GM18511 (cell line): ENCODE measurements around the gene PREX1.
A peak's percentile ranks its signal among the peaks of the same experiment; 100 is the strongest.

Experiments used
- ATAC-seq: cut with Tn5 transposase; IDR thresholded peaks from one replicate; pipeline ENCODE4 v1.9.1; 2021; ENCODE audit warnings: mild to moderate bottlenecking, moderate library complexity; ENCODE audit not compliant: unreplicated experiment

The PREX1 gene

DNA sequence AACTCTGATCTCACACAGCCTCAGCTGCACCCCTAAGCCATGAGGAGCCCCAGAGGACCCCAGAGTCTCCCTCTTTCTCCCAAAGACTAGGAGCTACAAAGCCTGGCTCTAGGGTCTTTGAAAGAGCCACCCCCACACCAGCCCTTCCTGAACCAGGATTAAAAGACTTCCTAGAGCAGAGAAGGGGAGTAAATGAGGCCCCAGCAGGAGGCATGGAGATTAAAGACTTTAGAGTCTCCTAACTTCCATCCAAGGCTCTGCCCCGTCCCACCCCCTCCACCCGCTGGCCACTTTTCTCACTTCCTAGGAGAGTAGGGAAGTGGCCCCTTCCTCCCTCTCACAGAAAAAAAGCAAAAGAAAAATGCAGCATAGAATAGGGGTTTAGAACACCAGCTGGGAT, 1.7 kb downstream of the PREX1 start:
- no peak for ATAC-seq

- ATAC-seq = no peak
Measured at GRCh38 chr20:48825566-48825920, 2.3 kb downstream of the PREX1 start.

DNA sequence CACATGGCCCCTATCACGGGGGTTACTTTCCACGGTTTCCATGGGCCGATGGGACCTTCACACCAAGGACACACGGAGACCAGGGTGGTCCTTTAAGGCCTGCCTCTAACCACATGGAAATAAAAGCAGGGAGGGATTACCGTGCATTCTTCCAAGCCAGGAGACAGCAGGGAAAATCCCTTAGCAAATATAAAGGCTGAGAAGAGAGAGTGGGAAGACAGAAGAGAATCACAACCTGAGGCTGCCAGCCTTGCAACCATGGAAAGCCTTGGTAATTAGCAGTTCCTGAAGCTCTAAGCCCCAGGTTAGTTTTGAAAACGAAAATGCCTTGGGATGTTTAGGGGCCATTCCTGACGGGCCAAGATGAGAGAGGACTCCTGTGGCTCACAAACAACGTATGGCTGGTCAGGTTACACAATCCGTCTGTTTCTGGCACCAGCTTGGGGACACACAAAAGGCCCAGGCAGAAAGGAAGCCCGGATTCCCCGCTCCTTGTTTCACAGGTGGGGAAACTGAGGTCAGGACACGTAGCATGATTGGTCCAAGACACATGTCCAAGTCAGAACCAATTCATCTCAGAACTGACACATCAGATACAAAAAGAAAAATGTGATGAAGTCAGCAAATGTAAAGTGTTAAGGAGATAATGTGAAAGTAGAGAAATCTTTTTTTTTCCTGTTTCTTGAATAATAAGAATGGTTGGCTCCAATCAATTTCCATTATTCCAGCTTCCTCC, 2.8 kb downstream of the PREX1 start:
- no peak for ATAC-seq

- ATAC-seq = no peak
Measured at GRCh38 chr20:48823960-48824498, 3.8 kb downstream of the PREX1 start.

GRCh38 chr20:48823476-48823875, 4.3 kb downstream of the PREX1 start:
- no peak for ATAC-seq

- ATAC-seq = no peak
Measured at GRCh38 chr20:48822879-48823385, 4.9 kb downstream of the PREX1 start.

GRCh38 chr20:48822178-48822577, 5.6 kb downstream of the PREX1 start:
- no peak for ATAC-seq

DNA sequence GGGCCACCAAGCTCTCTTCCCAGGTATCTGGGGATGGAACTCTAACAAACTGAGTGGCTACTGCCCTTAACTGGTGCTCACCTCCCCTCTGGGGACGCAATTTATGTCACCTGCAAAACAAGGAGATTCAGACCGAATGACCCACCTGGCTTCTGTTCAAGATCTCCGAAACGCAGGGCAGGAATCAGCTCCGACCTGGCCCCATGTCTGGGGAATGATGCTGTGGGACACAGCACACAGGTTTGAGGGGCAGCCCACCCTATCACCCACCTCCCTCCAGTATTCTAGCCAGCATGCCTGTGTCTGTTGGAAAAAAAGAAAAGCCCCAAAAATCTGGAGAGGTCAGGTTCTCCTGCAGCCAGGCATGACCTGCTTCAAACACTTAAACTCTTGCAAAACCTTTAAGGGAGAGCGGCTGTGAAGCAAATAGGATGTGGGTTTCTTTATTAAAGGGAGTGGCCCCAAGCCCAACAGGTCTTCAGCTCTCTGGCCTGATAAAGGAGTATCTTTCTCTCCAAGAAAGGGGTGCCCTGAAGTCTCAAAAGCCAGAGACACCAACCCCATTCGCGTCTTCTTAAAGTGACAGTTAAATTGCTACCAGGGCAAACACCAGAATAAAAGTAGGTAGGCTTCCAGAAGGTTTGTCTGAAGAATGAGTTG, 6.4 kb downstream of the PREX1 start:
- no peak for ATAC-seq

DNA sequence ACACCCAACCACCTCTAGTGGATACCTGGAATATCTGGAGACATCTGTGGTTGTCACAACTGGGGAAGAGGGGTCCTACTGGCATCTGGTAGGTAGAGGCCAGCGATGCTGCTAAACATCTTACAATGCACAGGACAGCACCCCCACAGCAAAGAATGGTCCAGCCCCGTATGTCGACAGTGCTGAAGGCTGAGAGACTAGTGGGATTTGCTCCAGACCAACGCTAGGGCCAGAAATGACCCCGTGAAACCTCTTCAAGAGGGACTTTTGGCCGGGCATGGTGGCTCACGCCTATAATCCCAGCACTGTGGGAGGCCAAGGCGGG, 7.2 kb downstream of the PREX1 start:
- ATAC-seq = no peak

DNA sequence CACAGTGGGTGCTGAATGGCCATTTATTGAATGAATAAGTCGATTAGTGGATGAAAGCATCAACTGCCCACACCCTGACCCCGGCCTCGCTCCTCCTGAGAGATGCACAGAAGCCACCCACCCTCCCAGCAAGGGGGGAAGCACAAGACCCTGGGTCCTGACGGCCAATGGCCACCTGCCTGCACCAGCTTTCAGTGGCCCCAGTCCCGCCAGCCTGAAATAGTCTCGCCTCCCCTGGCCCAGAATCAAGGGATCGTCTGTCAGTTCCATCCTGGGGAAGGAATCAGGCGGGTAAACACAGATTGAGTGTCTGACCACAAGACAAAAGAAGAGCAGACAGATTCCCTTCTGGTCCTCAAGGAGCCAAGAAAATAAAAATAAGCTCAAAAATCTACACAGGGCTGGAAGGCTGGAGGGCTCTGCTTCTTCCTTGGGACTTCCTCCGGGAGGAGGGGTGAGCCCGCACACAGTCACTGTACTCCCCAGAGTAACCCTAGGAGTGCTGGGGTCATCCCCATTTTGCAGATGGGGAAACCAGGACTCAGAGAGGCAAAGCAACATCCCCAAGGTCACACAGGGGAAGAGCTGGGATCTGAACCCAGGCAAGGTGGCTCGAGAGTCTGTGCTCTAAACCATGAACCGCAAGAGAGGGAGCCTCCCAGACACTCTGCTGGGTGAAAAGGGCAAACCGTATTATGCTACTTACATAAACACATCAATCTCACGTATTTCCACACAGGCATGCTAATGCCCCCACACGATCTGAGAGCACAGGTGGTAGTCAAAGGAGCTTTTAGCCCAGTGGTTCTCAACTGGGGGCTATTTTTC, 7.8 kb downstream of the PREX1 start:
- no peak for ATAC-seq

DNA sequence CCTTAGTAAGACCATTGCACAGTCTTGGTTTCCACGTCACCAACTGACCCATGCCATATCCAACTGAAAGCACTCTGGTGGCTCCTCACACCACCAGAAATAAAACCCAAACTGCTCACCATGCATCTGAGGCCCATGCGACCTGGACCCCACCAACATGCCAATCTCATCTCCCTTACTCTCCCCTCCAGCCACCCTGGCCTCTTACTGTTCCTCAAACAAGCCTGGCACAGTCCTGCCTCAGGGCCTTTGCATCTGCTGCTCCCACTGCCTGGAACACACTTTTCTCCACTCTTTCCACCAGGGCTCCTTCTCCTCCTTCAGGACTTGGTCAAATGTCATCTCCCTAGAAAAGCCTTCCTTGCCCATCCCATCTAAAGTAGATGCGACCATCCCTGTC, 8.7 kb downstream of the PREX1 start:
- no peak for ATAC-seq

DNA sequence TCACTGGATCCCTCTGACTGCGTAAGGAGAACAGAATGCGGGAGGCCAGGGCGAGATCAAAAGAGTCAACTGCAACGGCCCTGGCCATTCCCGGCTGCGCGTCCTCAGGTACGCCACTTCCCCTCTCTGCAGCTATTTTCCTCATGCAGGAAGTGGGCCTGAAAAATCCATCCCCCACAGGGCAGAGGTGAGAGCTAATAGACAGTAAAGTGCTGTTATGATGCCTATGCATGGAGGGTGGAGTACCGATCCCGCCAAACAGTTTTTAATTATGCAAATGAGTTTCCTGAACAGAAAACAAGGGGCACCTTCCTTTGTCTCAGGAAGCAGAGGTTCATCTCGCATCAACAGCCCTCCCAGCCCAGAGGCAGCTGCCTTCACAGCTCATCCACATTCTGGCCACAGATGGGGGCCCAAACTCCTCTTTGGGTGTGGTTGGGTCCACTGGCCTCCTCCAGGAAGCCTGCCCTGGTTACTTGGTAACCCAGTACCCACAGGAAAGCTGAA, 9.3 kb downstream of the PREX1 start:
- peak; percentile 68 for ATAC-seq

GRCh38 chr20:48818031-48818370, 9.8 kb downstream of the PREX1 start:
- ATAC-seq = no peak

GRCh38 chr20:48817367-48818030, 10.3 kb downstream of the PREX1 start:
- ATAC-seq = no peak

- no peak for ATAC-seq
Measured at GRCh38 chr20:48816282-48817205, 11.3 kb downstream of the PREX1 start.

DNA sequence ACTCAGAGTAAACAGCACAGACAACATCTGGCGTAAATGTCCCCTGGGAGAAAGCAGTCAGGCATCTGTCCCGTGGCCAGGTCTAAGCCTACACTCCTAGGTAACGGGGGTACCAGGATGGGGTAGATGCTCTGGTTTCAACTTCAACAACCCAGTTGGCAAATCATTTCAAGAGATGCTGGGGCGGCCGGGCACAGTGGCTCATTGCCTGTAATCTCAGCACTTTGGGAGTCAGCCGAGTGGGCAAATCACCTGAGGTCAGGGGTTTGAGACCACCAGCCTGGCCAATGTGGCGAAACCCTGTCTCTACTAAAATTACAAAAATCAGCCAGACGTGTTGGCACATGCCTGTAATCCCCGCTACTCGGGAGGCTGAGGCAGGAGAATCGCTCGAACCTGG, 12.3 kb downstream of the PREX1 start:
- no peak for ATAC-seq

DNA sequence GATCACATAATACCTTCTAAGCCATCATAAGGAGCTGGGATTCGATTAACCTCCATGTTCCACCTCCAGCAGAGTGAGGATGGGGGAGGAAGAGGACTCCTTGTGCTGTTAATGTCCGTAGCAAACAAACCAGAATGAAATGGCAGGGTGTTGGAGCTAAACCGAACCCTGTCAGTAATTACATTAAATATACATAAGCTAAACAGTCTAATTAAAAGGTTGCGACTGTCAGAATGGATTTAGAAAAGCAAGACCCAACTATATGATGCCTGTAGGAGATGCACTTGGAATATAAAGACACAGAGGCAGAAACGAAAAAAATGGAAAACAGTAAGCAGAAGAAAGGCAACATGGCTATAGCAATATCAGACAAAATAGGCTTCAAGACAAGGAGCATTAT, 13.2 kb downstream of the PREX1 start:
- no peak for ATAC-seq

- no peak for ATAC-seq
Measured at GRCh38 chr20:48813930-48814546, 13.8 kb downstream of the PREX1 start.

DNA sequence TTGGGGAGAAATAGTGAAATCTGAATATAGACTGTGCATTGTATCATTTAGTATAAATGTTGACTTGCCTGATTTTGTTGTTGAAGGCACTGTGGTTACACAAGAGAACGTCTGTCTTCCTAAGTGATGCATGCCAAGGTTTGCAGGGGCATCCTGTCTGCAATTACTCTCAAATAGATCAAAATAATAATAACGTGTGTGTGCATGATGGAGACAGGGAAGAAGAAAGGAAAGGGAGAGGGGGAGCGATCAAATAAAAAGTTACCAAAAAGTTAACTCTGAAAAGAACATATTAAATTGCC, 14.4 kb downstream of the PREX1 start:
- ATAC-seq = no peak
